ENCODE results near the gene RPS19.

RPS19 gene

GRCh38 chr19:41860419-41861115 lies 512 bp downstream of the RPS19 start:
- no peak for TF ChIP-seq REST (IDR thresholded peaks at IDR 0.05; ENCODE audit: insufficient read depth in 1 of 2, low read depth in 2 of 2, low read length in 2 of 2)
- TF ChIP-seq FOXP2 (optimal IDR thresholded peaks at IDR 0.05; ENCODE audit: borderline replicate concordance, extremely low read depth, extremely low read length, insufficient read depth): no peak
- TF ChIP-seq POLR2AphosphoS5 (IDR thresholded peaks at IDR 0.05; ENCODE audit: low read depth, low read length): no peak; the same call in 1 of the 2 replicates
- peak; percentile 24; the same call in 1 of the 2 replicates for TF ChIP-seq TAF1 (IDR thresholded peaks at IDR 0.05; ENCODE audit: borderline replicate concordance, insufficient read depth, low read length)
- no peak for TF ChIP-seq SIN3A (IDR thresholded peaks at IDR 0.05; ENCODE audit: borderline replicate concordance, insufficient read depth, low read length)

DNA sequence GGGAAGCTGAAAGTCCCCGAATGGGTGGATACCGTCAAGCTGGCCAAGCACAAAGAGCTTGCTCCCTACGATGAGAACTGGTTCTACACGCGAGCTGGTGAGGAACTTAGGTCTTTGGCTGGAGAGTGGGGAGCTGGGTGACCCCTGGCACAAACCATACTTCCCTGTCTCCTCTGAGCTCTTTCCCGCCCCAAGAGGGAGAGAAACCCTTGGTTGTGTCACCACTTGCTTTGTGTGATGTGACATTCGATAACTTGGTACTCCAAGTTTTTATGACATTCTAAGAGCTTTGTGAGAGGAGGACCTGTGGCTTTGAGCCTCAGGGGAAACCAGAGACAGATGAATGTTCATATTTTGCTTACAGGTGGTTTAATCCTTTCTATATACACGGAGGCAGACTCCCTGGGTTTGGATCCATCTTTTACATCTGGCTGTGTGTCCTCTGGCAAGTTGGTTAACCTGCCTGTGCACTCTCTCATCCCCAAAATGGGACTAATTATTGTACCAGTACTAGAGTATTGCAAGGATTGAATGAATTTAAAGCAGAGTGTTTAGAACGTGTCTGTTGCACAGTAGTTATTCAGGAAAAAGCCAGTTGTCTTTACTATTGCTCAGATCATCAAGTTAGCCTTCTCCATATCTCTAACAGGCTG lies 1.2 kb downstream of the RPS19 start:
- no peak for TF ChIP-seq FOXP2 (optimal IDR thresholded peaks at IDR 0.05; ENCODE audit: borderline replicate concordance, extremely low read depth, extremely low read length, insufficient read depth)
- no peak for TF ChIP-seq SIN3A (IDR thresholded peaks at IDR 0.05; ENCODE audit: borderline replicate concordance, insufficient read depth, low read length)
- no peak; the same call in 1 of the 2 replicates for TF ChIP-seq POLR2AphosphoS5 (IDR thresholded peaks at IDR 0.05; ENCODE audit: low read depth, low read length)
- no peak for TF ChIP-seq REST (IDR thresholded peaks at IDR 0.05; ENCODE audit: insufficient read depth in 1 of 2, low read depth in 2 of 2, low read length in 2 of 2)
- TF ChIP-seq TAF1 (IDR thresholded peaks at IDR 0.05; ENCODE audit: borderline replicate concordance, insufficient read depth, low read length): no peak

DNA sequence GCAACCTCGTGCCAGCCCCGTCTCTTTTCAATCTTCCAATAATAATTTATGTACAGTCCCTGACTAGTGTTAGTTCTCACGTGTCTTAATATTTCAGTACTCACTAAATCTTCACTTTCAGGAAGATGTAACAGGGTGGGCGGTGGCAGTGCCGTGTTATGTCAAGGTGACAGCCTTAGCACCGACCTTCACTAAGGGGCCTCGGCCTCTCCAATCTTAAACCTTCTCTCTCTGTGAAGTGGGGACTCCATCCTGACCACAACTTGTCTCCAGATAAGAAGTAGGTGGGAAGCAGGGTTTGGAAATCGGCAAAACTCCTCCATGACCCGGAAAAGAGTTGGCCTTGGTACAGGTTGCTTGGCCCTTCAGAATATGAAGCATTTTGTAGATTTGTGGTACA lies 1.8 kb downstream of the RPS19 start:
- TF ChIP-seq POLR2AphosphoS5 (IDR thresholded peaks at IDR 0.05; ENCODE audit: low read depth, low read length) (peak; percentile 3; the same call in 1 of the 2 replicates), REST (IDR thresholded peaks at IDR 0.05; ENCODE audit: insufficient read depth in 1 of 2, low read depth in 2 of 2, low read length in 2 of 2) (no peak)

DNA sequence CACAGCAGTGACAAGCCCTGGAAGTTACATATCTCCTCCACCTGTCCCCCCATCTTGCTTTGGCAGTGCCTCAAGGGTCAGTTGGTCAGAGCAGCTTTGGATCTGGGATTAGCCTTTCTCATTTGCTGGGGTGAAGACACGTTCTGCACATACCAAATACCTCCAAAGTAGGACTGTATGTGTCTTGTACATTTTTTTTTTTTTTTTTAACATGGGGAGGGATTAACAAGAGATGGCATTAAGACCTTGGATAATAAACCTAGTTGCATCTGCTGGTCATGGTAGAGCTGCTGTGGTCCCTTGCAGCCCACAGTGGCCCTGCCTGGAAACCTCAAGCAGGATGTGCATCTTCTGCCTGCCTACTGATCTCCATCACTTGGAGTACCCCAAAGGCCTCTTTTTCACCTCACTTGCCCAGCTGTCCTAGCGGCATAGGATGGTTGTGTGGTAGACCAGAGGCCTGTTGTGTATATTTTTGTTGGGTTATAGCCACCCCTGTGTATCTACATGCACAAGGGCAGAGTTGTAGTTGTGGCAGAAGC lies 2.5 kb downstream of the RPS19 start:
- TF ChIP-seq SIN3A (IDR thresholded peaks at IDR 0.05; ENCODE audit: borderline replicate concordance, insufficient read depth, low read length) (no peak), POLR2AphosphoS5 (IDR thresholded peaks at IDR 0.05; ENCODE audit: low read depth, low read length) (no peak; the same call in 1 of the 2 replicates), REST (IDR thresholded peaks at IDR 0.05; ENCODE audit: insufficient read depth in 1 of 2, low read depth in 2 of 2, low read length in 2 of 2) (no peak), FOXP2 (optimal IDR thresholded peaks at IDR 0.05; ENCODE audit: borderline replicate concordance, extremely low read depth, extremely low read length, insufficient read depth) (no peak), TAF1 (IDR thresholded peaks at IDR 0.05; ENCODE audit: borderline replicate concordance, insufficient read depth, low read length) (no peak)
